HUES48 (cell line): ENCODE measurements around the gene CZIB.
"Not testable (repeated sequence)": the region's sequence is repeated elsewhere in the genome, so short reads cannot be mapped to it uniquely, and the experiment has no call there.

ENCODE experiments used
- H3K27ac ChIP-seq: one replicate; pipeline ENCODE4 v1.7.0; 2013; ENCODE audit warnings: low read depth, low read length, inconsistent platforms
- H3K27me3 ChIP-seq: 2 replicates; pipeline ENCODE4 v1.6.1; 2013; ENCODE audit warnings: mild to moderate bottlenecking, low read length; ENCODE audit not compliant: control insufficient read depth, insufficient read depth
- H3K36me3 ChIP-seq: 2 replicates; pipeline ENCODE4 v1.6.1; 2013; ENCODE audit warnings: low read length; ENCODE audit not compliant: control insufficient read depth, insufficient read depth
- H3K4me1 ChIP-seq: 2 replicates; pipeline ENCODE4 v1.6.1; 2013; ENCODE audit warnings: mild to moderate bottlenecking, low read length; ENCODE audit not compliant: control insufficient read depth, insufficient read depth
- H3K4me3 ChIP-seq: 2 replicates; pipeline ENCODE4 v1.5.1; 2013; ENCODE audit warnings: mild to moderate bottlenecking, low read depth, low read length
- H3K9ac ChIP-seq: 2 replicates; pipeline ENCODE4 v1.6.1; 2013; ENCODE audit warnings: mild to moderate bottlenecking, low read depth, low read length, moderate library complexity
- H3K9me3 ChIP-seq: 2 replicates; pipeline ENCODE4 v1.6.1; 2013; ENCODE audit warnings: low read length; ENCODE audit not compliant: control insufficient read depth, insufficient read depth

CZIB gene

DNA sequence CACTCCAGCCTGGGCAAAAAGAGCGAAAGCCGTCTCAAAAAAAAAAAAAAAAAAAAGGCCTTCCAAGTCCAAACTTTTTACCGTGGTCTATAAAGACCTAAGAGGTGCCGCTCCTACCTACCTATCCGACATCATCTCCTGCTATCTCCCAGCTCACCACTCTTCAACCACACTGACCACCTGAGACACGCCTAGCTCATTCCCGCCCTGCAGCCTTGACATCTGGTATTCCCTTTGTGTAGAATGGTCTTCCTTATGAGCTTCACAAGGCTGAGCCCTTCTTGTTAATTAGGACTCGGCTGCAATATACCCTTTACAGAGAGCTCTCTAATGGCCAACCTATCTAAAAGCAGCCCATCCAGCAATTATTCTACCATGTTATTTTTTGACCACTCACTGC is 17.2 kb upstream of the CZIB start:
- Histone ChIP-seq H3K9ac (peak overlapping the region; percentile 85), H3K27me3 (no peaks in the 10 kb centered on the region), H3K36me3 (peaks cover 34% of the 10 kb centered on the region), H3K4me1 (no peaks in the 10 kb centered on the region), H3K4me3 (peak overlapping the region; percentile 95), H3K27ac (peak overlapping the region; percentile 83), H3K9me3 (no peaks in the 10 kb centered on the region)

GRCh38 chr1:53220962-53221286 is 490 bp upstream of the CZIB start:
- Histone ChIP-seq H3K9me3 (no peaks in the 10 kb centered on the region), H3K36me3 (peaks cover 28% of the 10 kb centered on the region), H3K4me1 (peaks cover 12% of the 10 kb centered on the region), H3K27ac (peak overlapping the region; percentile 95), H3K27me3 (no peaks in the 10 kb centered on the region), H3K9ac (peak overlapping the region; percentile 61), H3K4me3 (peak overlapping the region; percentile 90)

GRCh38 chr1:53219711-53220110 is 723 bp downstream of the CZIB start:
- no peaks in the 10 kb centered on the region for H3K27me3 ChIP-seq
- peaks cover 12% of the 10 kb centered on the region for H3K4me1 ChIP-seq
- H3K36me3 ChIP-seq, result peaks cover 39% of the 10 kb centered on the region
- H3K4me3 ChIP-seq, result peak overlapping the region; percentile 90
- H3K9me3 ChIP-seq, result no peaks in the 10 kb centered on the region
- H3K27ac ChIP-seq, result peak overlapping the region; percentile 95
- H3K9ac ChIP-seq, result 0 out of 2 replicates have a peak overlapping the region, but pooled peaks have one; percentile 10

DNA sequence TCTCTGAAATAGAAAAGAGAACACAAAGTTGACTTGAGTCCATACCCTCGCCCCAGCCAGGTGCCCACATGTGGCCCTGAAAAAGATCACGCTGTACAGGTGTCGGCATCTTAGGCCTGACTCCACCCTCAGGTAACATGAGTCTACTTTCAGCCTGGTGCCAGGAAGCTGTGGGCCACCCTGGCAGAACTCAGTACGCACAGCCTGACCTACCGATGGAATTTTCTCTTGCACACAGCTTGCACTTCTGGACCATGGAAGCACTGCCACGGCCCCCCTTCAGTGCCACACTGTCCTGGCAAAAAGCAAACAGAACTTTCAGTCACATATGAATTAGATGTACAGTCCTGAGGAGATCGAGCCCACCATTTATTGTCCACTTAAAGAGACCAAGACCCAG is 2.2 kb downstream of the CZIB start:
- Histone ChIP-seq H3K27me3 (no peaks in the 10 kb centered on the region), H3K36me3 (peaks cover 52% of the 10 kb centered on the region), H3K4me3 (no peak overlapping the region), H3K4me1 (peaks cover 12% of the 10 kb centered on the region), H3K9me3 (no peaks in the 10 kb centered on the region), H3K9ac (no peak overlapping the region), H3K27ac (no peak overlapping the region)

- H3K27me3 ChIP-seq, result no peaks in the 10 kb centered on the region
- no peak overlapping the region for H3K27ac ChIP-seq
- H3K4me1 ChIP-seq, result 0 out of 2 replicates have a peak, but pooled peaks cover 3% of the 10 kb centered on the region
- H3K9me3 ChIP-seq, result no peaks in the 10 kb centered on the region
- peaks cover 81% of the 10 kb centered on the region for H3K36me3 ChIP-seq
- H3K9ac ChIP-seq, result no peak overlapping the region
- H3K4me3 ChIP-seq, result no peak overlapping the region
These were observed 6.0 kb downstream of the CZIB start for GRCh38 chr1:53214376-53214940.

GRCh38 chr1:53210954-53211353 is 9.5 kb downstream of the CZIB start:
- H3K4me3 ChIP-seq, result no peak overlapping the region
- peaks cover 79% of the 10 kb centered on the region for H3K36me3 ChIP-seq
- H3K9ac ChIP-seq, result no peak overlapping the region
- peaks cover 9% of the 10 kb centered on the region for H3K9me3 ChIP-seq
- no peaks in the 10 kb centered on the region for H3K4me1 ChIP-seq
- no peak overlapping the region for H3K27ac ChIP-seq
- no peaks in the 10 kb centered on the region for H3K27me3 ChIP-seq

- no peak overlapping the region for H3K9ac ChIP-seq
- no peaks in the 10 kb centered on the region for H3K4me1 ChIP-seq
- no peaks in the 10 kb centered on the region for H3K27me3 ChIP-seq
- peaks cover 77% of the 10 kb centered on the region for H3K36me3 ChIP-seq
- no peak overlapping the region for H3K4me3 ChIP-seq
- peaks cover 13% of the 10 kb centered on the region for H3K9me3 ChIP-seq
- no peak overlapping the region for H3K27ac ChIP-seq
These were observed 10.1 kb downstream of the CZIB start for GRCh38 chr1:53210352-53210751.

DNA sequence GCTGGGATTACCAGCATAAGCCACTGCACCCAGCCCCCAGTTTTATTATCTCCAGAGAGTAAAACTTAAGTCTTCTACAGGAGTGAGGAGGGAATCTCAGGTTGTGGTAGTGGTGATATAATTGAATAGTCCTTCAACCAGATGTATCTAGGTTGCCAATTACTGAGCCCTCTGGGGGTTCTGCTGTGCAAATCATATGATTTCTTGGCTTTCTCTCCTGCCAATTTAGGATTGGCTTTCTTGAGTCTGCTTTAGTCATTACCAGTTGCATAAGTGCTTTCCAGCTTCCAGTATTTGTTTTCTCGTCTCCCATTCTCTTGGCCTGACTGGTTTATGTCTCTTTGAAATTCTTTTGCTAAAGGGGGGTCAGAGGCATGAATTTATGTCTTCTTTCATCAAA is 12.7 kb downstream of the CZIB start:
- no peaks in the 10 kb centered on the region for H3K27me3 ChIP-seq
- no peak overlapping the region for H3K9ac ChIP-seq
- peaks cover 78% of the 10 kb centered on the region for H3K36me3 ChIP-seq
- H3K4me3 ChIP-seq, result no peak overlapping the region
- no peak overlapping the region for H3K27ac ChIP-seq
- H3K9me3 ChIP-seq, result peaks cover 22% of the 10 kb centered on the region
- no peaks in the 10 kb centered on the region for H3K4me1 ChIP-seq

- Histone ChIP-seq H3K9ac (no peak overlapping the region), H3K4me3 (no peak overlapping the region), H3K9me3 (peaks cover 22% of the 10 kb centered on the region), H3K36me3 (peaks cover 80% of the 10 kb centered on the region), H3K4me1 (no peaks in the 10 kb centered on the region), H3K27ac (no peak overlapping the region), H3K27me3 (no peaks in the 10 kb centered on the region)
These were observed 13.6 kb downstream of the CZIB start for GRCh38 chr1:53206735-53207379.

DNA sequence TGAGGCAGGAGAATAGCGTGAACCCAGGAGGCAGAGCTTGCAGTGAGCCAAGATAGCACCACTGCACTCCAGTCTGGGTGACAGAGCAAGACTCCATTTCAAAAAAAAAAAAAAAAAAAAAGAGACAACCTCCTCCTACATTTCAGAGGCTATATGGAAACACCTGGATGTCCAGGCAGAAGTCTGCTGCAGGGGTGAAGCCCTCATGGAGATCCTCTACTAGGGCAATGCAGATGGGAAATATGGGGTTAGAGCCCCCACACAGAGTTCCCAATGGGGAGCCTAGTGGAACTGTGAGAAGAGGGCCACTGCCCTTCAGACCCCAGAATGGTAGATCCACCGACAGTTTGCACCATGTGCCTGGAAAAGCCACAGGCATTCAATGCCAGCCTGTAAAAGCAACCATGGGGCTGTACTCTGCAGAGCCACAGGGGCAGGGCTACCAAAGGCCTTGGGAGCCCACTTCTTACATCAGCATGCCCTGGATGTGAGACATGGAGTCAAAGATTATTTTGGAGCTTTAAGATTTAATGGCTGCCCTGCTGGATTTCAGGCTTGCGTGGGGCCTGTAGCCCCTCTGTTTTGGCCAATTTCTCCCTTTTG is 14.2 kb downstream of the CZIB start:
- not testable (repeated sequence) for H3K9ac ChIP-seq, H3K27ac ChIP-seq, H3K27me3 ChIP-seq, H3K4me3 ChIP-seq, H3K4me1 ChIP-seq
- H3K9me3 ChIP-seq, result peaks cover 22% of the 10 kb centered on the region
- H3K36me3 ChIP-seq, result peaks cover 83% of the 10 kb centered on the region

DNA sequence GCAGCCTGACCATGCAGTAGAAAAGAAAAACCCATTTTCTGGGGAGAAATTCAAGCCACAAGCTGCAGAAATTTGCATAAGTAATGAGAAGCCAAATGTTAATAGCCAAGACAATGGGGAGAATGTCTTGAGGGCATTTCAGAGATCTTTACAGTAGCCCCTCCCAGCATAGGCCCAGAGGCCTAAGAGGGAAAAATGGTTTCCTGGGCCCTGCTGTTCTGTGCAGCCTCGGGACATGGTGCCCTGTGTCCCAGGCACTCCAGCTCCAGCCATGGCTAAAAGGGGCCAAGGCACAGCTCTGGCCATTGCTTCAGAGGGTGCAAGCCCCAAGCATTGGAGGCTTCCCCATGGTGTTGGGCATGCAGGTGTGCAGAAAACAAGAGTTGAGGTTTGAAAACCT is 14.9 kb downstream of the CZIB start:
- H3K9me3 ChIP-seq, result peaks cover 22% of the 10 kb centered on the region
- not testable (repeated sequence) for H3K4me1 ChIP-seq, H3K27ac ChIP-seq, H3K27me3 ChIP-seq, H3K9ac ChIP-seq, H3K4me3 ChIP-seq
- H3K36me3 ChIP-seq, result peaks cover 83% of the 10 kb centered on the region
